ENCODE results near the gene IL1RAPL1.

GRCh38 chrX:29545878-29546277 lies 958.6 kb downstream of the IL1RAPL1 start:
- TF ChIP-seq CTCF (IDR thresholded peaks at IDR 0.05), result no peak
- no peak for TF ChIP-seq POLR2A (IDR thresholded peaks at IDR 0.05)

All from thyroid gland (tissue), 4 donors.